NCI-H460 (cell line): ENCODE data around the gene SLC12A2. TPM values are rescaled to one million over a fixed set of nuclear protein-coding genes. Genes with fewer than 3 reads are reported as not detected.

Source experiments
- DNase-seq: peaks from one replicate; pipeline ENCODE4 v3.0.0-alpha.2; 2016; ENCODE audit warnings: low read depth; ENCODE audit errors: extremely low read depth
- total RNA-seq: library from RNA; depleted of rRNA; stranded (reverse); fragments of >200 nt; shearing (Covaris generic); gene quantifications from 2 replicates; pipeline ENCODE4 v1.2.3, GENCODE V29; 2014

Gene SLC12A2
- total RNA-seq, 1 experiment from 2014 or later, result 30.7 TPM

DNA sequence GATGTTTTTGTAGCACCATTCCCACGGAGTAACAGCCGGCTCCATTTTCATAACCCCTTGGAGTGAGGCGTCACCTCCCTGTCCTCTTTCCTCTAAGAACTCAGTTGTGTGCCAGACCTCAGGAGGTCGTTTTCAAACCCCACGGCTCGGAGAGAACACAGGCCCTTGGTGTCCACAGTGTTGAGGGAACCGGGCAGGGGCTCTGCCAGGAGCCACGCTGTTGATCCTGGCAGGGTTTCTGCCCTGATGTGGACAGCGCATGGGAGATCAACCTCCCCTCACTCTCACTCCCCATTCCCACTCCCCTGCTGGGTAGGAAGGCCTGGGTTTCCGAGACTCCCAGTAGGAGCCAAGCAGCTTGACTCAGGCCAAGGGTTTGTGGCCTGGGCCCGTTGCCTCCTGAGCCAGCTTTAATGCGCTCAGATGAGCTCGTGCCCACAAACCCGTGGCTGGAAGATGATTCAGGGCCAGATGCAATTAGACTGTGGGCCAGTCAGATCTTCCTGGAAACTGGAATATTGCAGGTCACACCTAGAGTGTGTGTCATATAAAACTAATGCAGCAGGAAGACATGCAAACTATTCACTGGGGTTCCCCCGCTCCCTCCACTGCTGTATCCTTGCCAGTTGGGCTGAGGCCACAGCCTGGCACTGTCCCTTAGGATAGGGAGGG lies 133.4 kb downstream of the SLC12A2 start:
- no peak for DNase-seq

- DNase-seq, result no peak
Measured at GRCh38 chr5:128220841-128221240, 137.3 kb downstream of the SLC12A2 start.

GRCh38 chr5:128224336-128224735 lies 140.8 kb downstream of the SLC12A2 start:
- no peak for DNase-seq

DNA sequence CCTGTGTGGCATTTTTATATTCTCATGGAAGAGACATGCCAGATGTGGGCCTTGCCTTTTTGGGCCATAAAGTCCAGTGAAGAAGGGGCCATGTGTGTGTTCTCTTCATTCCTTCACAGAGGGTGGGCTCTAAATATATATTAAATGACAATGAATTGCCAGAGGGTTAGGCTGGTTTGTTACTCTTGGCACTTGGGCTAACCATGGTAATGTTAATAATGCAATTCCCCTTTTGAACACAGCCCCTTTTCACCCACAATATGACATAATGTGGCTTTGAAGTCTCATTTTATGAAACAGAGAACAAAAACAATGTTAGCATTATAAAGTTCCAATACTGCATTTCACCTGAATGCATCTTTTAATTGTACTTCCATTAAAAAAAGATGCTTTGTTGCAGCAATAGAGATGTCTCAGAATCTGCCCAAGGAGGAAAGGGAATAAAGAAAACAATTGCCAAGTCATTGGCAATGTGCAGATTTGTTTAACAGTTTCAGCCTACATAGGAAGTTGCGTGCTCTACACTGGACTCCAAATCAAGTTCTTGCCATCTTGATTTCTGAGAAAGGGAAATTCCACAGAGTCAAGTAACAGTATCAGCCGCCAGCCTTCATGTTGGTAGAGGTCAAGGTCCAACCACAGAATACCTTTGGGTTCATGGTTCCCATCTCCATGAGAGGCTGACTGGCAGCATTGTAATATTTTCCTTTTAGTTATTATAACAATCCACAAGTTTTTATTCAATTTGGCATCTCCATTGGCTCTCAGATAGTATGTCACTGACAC lies 141.9 kb downstream of the SLC12A2 start:
- DNase-seq, result no peak

GRCh38 chr5:128228008-128228407 lies 144.4 kb downstream of the SLC12A2 start:
- peak; percentile 6 for DNase-seq

DNA sequence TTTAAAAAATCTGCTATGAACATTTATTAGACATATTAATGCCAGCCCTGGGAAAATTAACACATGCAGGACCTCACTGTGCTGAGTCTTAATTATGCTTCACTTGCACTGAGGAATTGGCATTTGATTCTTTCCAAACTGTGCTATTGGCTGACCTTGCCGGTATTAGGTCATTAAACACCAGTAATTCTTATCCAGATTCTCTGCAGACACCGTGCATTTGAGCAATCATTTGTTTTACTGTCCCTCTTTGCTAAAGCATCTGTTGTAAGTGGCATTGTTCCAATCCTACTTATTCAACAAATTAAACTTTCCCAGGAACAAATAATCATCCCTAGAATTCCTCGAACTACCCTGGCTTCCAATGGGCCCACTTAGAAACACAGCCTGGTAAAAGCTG lies 145.0 kb downstream of the SLC12A2 start:
- DNase-seq, result no peak

DNA sequence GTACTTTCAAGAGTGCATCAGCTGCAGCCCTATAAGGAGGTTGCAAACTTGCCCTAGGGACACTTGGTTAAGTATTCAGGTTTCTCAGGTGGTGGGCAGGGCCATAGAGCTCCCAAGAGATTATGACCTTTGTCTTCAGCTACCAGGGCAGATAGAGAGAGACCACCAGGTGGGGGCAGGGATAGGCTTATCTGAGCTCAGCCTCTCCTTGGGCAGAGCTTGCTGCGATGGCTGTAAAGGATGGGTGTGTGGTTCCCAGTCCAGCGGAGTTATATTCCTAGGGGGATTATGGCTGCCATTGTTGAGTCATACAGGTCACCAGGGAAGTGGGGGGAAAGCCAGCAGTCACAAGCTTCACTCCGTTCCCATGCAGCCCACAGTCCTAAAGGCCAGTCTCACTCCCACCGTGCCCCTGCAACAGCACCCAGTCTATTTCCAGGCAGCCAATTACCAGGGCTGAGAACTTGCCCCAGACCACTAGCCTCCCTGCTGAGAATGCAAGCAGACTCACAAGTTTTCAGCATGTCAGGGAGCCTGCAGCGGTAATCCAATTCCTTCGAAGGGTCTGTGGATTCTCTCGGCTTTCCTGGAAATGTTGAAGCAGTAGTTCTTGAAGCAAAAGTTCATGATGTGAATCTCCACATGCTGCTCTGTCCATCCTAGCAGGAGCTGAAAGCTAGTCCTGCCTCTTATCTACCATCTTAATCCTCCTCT lies 151.5 kb downstream of the SLC12A2 start:
- no peak for DNase-seq

DNA sequence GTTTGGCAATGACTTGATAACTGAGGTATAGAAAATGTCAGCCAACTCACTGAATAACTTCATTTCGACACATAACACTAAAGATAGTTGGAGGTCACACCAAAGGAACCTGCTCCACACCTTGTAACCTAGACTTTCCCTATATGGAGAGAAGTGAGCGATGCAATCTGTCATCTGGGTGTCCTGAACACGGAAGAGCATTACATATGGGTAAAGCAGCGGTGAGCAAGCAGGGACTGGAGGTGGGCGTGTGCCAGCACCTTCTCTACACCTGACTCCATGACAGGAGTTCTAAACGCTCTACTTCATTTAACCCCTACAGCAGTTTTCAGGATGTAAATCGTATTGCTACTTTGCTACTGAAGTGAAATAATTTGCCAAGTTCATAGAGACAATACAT lies 152.8 kb downstream of the SLC12A2 start:
- no peak for DNase-seq

DNA sequence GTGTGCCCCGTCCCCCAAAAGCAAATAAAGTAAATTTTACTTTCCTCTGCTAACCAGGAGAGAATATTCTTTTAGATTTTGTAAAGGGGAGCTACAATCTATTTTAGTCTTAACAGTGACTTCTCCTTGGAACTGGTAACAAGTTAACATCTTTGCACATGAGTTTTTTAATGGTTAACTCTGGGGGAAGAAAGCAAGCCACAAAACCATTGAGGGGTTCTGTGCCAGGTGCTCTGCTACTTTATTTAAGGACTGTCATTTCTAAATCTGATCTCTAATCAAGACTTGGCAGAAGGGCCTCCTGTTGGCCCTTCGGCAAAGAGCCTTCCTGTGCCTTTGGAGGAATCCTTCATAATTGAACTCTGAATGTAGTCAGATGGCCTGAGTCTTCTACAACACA lies 153.4 kb downstream of the SLC12A2 start:
- DNase-seq, result no peak

DNA sequence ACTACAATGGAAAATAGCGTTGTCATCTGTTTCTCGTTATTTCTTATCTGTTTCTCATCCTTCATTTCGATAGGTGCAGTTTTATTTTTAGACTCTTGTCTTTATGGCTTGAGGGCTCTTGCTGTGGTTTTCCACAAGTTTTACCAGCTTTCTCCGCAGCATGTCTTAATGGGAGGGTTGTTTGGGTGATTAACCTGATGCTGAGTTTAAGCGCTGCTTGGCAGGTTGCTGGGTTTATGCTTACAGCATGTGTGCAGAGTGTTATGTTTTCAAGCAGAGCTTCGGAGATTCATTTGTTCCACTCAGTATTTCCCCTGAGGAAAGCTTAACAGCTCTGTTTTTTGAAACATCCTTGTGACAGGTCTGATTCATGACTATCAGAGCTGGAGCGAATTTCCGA lies 154.0 kb downstream of the SLC12A2 start:
- DNase-seq, result no peak
